Astrocyte of the cerebellum (primary cell): ENCODE measurements around the gene GPC5.
"Not testable (repeated sequence)": the region's sequence is repeated elsewhere in the genome, so short reads cannot be mapped to it uniquely, and the experiment has no call there.

Source experiments
- DNase-seq: peaks from one replicate; pipeline ENCODE4 v3.0.0-alpha.2; 2011; ENCODE audit warnings: low read depth
- H3K4me3 ChIP-seq: 2 replicates; pipeline ENCODE4 v1.5.1; 2011; ENCODE audit warnings: mild to moderate bottlenecking, low read depth, low read length, moderate library complexity
- in situ Hi-C: cut with HindIII; loops from 2 replicates; pipeline ENCODE4 v1.10.0; 2017; ENCODE audit warnings: low sequenced_read_pairs
- TF ChIP-seq, protein P1 (sequence below): IDR thresholded peaks from 2 replicates; pipeline ENCODE4 v1.5.1; 2012; ENCODE audit warnings: low read length, low read depth, moderate library complexity, mild to moderate bottlenecking; ENCODE audit errors: missing control alignments

The GPC5 gene

DNA sequence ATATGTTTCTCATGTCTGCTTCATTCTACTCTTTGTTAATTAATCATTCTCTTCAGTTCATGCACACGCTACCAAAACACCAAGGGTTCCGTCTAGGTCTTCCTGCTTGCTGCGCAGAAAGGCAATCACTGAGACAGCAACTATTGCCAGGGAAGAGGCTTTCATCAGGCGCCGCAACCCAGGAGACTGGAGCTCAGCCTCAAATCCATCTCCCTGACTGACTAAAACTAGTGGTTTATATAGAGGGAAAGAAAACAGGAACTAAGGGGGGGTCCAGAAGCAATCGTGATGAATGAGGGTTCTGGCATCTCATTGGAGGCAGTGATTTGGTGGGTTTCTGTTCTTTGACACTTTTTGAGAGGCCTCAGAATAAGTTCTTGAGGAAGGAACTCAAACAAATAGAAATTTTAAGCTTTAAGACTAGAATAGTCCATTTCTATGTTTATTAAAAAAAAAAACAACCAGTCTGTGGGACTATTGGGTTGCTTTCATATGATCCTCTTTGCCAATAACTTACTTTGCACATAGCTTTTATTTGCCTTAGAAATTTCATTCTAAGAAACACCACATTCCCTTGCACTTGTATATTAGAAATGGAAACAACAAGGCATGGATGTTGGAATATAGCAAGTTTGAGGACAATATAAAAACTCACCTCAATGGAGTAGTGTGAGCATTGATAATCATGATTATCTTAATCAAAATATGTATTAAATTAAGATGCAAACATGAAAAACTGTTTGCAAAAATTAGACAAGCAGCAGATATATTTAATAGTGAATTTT, 1137.0 kb downstream of the GPC5 start:
- in situ Hi-C loops: no loop called here
- TF ChIP-seq, protein P1, sequence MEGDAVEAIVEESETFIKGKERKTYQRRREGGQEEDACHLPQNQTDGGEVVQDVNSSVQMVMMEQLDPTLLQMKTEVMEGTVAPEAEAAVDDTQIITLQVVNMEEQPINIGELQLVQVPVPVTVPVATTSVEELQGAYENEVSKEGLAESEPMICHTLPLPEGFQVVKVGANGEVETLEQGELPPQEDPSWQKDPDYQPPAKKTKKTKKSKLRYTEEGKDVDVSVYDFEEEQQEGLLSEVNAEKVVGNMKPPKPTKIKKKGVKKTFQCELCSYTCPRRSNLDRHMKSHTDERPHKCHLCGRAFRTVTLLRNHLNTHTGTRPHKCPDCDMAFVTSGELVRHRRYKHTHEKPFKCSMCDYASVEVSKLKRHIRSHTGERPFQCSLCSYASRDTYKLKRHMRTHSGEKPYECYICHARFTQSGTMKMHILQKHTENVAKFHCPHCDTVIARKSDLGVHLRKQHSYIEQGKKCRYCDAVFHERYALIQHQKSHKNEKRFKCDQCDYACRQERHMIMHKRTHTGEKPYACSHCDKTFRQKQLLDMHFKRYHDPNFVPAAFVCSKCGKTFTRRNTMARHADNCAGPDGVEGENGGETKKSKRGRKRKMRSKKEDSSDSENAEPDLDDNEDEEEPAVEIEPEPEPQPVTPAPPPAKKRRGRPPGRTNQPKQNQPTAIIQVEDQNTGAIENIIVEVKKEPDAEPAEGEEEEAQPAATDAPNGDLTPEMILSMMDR: no peak
- no peak overlapping the region for H3K4me3 ChIP-seq
- no peak for DNase-seq

GRCh38 chr13:92537471-92537870, 1139.0 kb downstream of the GPC5 start:
- no peak for DNase-seq
- TF ChIP-seq, protein P1: no peak
- no peak overlapping the region for H3K4me3 ChIP-seq
- in situ Hi-C loops: no loop called here

DNA sequence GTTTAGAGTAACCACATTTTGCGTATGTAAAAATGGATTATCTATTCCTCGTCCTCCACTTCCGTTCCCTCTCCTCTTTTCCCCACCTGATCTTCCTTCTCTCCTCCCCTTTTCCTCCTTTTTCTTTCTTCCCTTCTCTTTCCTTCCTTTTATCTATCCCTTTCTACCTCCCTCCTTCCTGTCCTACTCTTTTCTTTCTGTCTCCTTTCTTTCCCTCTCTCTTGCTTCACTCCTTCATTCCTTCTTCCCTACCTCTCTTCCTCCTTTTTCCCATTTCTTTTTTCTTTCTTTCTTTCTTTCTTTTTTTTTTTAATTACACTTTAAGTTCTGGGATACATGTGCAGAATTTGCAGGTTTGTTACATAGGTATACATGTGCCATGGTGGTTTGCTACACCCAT, 1139.7 kb downstream of the GPC5 start:
- no peak overlapping the region for H3K4me3 ChIP-seq
- in situ Hi-C loops: no loop called here
- DNase-seq: no peak
- TF ChIP-seq, protein P1: no peak

- H3K4me3 ChIP-seq, DNase-seq, in situ Hi-C loops: not testable (repeated sequence)
These were observed 1140.7 kb downstream of the GPC5 start for GRCh38 chr13:92539148-92539547.

GRCh38 chr13:92547266-92547665, 1148.8 kb downstream of the GPC5 start:
- TF ChIP-seq, protein P1: no peak
- no peak overlapping the region for H3K4me3 ChIP-seq
- in situ Hi-C loops: no loop called here
- peak; percentile 6 for DNase-seq

DNA sequence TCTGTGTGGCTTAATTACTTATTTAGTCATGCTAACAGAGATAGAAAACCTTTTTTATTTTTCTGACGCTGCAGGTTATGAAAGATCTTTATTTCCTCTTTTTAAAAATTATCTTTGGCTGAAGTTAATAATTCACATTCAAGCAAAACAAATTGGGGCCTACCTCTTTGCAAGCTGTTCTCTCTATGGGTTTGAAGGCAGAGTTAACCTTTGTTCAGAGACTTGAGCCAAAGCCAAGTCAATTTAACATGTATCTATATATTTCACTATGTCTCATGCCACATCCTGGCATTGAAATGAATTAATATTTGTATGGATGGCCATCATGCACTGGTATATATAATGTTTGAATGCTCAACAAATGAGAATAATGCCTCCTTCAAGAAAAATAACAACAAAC, 1150.9 kb downstream of the GPC5 start:
- in situ Hi-C loops: no loop called here
- no peak overlapping the region for H3K4me3 ChIP-seq
- TF ChIP-seq, protein P1: no peak

DNA sequence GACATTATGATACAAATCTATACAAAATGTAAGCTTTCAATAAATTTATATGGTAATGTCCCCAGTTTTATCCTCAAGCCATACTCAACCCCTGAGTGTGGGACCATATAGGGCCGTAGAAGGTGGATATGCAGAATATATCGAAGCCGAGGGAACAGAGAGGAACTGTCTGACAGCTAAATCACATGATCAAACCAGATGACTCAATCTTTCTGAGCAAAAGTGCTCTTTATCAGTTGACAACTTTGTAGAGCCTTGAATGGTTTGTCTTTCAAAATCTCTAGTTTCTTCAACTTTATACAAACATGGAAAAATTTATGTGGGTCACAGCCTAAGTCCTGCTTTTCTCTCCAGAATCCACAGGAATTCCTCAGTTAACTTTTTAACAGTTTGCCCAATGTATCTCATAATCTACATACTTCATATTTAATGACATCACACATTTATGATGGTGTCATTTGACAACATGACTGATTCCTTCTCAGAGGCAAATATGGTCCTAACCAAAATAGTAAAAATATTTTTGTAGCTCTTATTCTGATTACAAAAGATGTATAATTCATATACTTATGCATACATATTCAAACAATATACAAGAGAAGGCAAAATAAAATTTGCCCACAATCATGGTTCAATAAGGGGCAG, 1155.2 kb downstream of the GPC5 start:
- in situ Hi-C loops: no loop called here
- no peak overlapping the region for H3K4me3 ChIP-seq
- no peak for DNase-seq
- TF ChIP-seq, protein P1: no peak

More for the DNA sequence above, 1150.9 kb downstream of the GPC5 start:
- no peak for DNase-seq
